Tibial artery (tissue), 4 donors: ENCODE measurements around the gene UGGT1.

Experiments used
- DNase-seq, 2 donors: peaks; one replicate each; pipeline ENCODE4 v3.0.0-alpha.2; 2019
- H3K27ac ChIP-seq, 2 donors: fragments of 200-600 bp; sonication (generic) in 1 of 2; 1 replicate in 1 of 2; 2 replicates in 1 of 2; pipeline ENCODE4 v1.5.1; 2018 to 2019; ENCODE audit warnings: mild to moderate bottlenecking in 1 of 2
- H3K27me3 ChIP-seq, 2 donors: fragments of 200-600 bp; sonication (generic) in 1 of 2; one replicate each; pipeline versions ENCODE4 v1.5.1 to v1.6.0; 2016 to 2019
- H3K36me3 ChIP-seq, 3 donors: fragments of 200-600 bp; sonication (generic) in 2 of 3; one replicate each; pipeline ENCODE4 v1.5.1; 2016 to 2019; ENCODE audit warnings: mild to moderate bottlenecking in 2 of 3
- H3K4me1 ChIP-seq, 4 donors: fragments of 200-600 bp; sonication (generic) in 2 of 4; 1 replicate in 3 of 4; 2 replicates in 1 of 4; pipeline ENCODE4 v1.5.1; 2016 to 2019
- H3K4me3 ChIP-seq, 2 donors: fragments of 200-600 bp; sonication (generic) in 1 of 2; 1 replicate in 1 of 2; 2 replicates in 1 of 2; pipeline ENCODE4 v1.5.1; 2018 to 2019; ENCODE audit warnings: mild to moderate bottlenecking in 2 of 2
- H3K9me3 ChIP-seq, 3 donors: fragments of 200-600 bp; sonication (generic) in 1 of 3; one replicate each; pipeline ENCODE4 v1.5.1; 2016 to 2019
- intact Hi-C: fragments of 100-400 bp; cut with DNase I; formaldehyde crosslinking; loops from one replicate; pipeline ENCODE4 v1.15.0; 2023; ENCODE audit warnings: low total_unique reads
- TF ChIP-seq, protein P1 (sequence below), 2 experiments: fragments of 200-600 bp in 1 of 2; fragments of 450-650 bp in 1 of 2; IDR thresholded peaks; one replicate each; pipeline ENCODE4 v1.5.1; 2017 to 2019; ENCODE audit warnings: antibody characterized with exemption in 2 of 2, mild to moderate bottlenecking in 1 of 2, moderate library complexity in 1 of 2

UGGT1 gene

DNA sequence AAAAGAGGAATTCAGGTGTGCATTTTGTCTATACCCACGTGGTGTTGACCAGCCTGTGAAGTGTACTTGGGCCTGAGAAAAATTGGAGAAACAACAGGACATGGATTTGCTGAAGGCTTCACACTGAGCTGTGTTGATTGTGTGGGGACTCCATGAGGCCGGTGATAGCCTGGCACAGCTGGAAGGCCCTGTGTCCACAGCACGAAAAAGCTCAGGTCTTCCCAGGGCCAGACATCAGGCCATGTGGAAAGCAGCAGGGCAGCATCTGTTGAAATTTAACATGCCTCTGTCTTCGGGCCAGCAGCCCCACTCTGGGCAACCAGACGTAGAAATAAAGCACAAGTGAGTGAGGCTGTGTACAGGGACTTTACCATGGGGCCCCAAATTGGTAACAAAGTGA is 143.6 kb downstream of the UGGT1 start:
- H3K9me3 ChIP-seq, result no peaks in the 10 kb centered on the region
- intact Hi-C loops, result loop anchor here (5.0 kb wide), 1 partner anchor 52 kb away; no protein-coding TSS in a partner anchor
- peaks cover 0 to 5% of the 10 kb centered on the region in 2 donors for H3K27me3 ChIP-seq
- H3K4me3 ChIP-seq, result no peak overlapping the region
- H3K36me3 ChIP-seq, result no peaks in the 10 kb centered on the region
- H3K4me1 ChIP-seq, result peaks cover 0 to 12% (median 7%) of the 10 kb centered on the region in 4 donors
- no peak for DNase-seq
- H3K27ac ChIP-seq, result no peak overlapping the region
- TF ChIP-seq, protein P1, sequence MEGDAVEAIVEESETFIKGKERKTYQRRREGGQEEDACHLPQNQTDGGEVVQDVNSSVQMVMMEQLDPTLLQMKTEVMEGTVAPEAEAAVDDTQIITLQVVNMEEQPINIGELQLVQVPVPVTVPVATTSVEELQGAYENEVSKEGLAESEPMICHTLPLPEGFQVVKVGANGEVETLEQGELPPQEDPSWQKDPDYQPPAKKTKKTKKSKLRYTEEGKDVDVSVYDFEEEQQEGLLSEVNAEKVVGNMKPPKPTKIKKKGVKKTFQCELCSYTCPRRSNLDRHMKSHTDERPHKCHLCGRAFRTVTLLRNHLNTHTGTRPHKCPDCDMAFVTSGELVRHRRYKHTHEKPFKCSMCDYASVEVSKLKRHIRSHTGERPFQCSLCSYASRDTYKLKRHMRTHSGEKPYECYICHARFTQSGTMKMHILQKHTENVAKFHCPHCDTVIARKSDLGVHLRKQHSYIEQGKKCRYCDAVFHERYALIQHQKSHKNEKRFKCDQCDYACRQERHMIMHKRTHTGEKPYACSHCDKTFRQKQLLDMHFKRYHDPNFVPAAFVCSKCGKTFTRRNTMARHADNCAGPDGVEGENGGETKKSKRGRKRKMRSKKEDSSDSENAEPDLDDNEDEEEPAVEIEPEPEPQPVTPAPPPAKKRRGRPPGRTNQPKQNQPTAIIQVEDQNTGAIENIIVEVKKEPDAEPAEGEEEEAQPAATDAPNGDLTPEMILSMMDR (IDR thresholded peaks at IDR 0.05), result no peak

DNA sequence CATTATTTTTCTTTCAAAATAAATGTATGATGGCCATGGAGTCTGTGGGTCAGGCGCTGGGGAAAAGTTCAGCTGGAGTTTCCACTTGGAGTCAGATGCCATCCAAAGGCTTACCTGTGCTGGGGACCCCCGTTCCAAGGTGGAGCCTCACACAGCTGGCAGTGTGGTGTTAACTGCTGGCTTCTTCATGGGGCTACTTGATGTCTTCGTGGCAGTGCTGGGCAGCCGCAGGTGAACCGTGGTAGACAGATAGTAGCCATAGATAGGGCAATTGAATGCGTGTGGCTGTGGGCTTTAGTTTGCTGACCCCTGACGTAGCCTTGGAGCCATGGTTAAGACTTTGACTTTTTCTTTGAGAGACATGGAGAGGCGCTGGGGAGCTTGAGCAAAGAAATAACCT is 144.6 kb downstream of the UGGT1 start:
- H3K36me3 ChIP-seq, result no peaks in the 10 kb centered on the region
- TF ChIP-seq, protein P1 (IDR thresholded peaks at IDR 0.05), result no peak
- peaks cover 0 to 12% (median 7%) of the 10 kb centered on the region in 4 donors for H3K4me1 ChIP-seq
- DNase-seq, result no peak
- peaks cover 0 to 5% of the 10 kb centered on the region in 2 donors for H3K27me3 ChIP-seq
- H3K9me3 ChIP-seq, result no peaks in the 10 kb centered on the region
- intact Hi-C loops, result no loop called here
- no peak overlapping the region for H3K4me3 ChIP-seq
- no peak overlapping the region for H3K27ac ChIP-seq

DNA sequence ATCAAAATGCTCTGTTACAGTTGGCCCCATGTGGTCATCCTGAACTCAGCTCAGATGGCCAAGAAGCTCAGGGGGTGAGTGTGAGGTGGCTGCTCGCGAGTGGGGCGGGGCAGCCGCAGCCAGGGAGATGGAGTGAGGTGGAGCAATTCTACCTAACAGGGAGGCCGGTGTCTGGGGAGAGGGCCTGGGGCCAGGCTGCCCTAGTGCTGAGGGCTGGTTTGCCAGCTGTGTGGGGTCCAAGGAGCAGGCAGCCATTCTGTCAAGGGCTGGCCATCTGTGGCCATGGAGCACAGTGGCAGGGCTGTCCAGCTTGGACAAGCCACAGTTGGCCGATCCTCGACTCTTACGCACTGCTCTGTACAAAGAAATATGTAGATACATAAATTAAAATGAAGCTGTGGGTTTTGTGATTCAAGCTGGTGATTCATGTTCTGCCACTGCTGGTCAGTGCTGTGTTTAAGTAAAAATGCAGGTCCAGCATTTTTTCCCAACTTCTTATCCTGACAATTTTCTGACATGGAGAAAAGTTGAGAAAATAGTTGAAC is 145.6 kb downstream of the UGGT1 start:
- Histone ChIP-seq H3K27me3 (peaks cover 0 to 5% of the 10 kb centered on the region in 2 donors), H3K27ac (no peak overlapping the region), H3K4me1 (peaks cover 0 to 12% (median 7%) of the 10 kb centered on the region in 4 donors), H3K9me3 (no peaks in the 10 kb centered on the region), H3K4me3 (no peak overlapping the region), H3K36me3 (no peaks in the 10 kb centered on the region)
- TF ChIP-seq, protein P1 (IDR thresholded peaks at IDR 0.05), result no peak
- intact Hi-C loops, result no loop called here
- no peak for DNase-seq

DNA sequence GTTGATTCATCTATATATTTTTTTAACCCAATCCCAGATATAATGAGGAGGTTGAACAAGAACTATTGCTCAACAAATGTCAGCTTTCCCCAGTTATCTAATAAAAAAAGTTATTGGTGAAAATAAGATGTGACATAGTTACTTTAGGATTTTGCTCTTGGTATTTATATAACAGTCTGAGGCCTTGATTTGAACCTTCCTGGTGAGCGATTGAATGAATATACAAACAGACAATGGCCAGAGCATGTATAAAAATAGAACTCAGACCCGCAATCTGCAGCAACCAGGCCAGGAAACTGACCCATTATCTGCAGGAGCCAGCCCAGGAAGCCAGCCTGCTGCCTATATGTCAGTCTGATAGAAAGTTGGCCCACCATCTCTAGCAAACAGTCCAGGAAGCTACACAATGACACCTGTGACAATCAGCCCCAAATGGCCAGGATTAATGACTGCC is 146.1 kb downstream of the UGGT1 start:
- peaks cover 0 to 12% (median 7%) of the 10 kb centered on the region in 4 donors for H3K4me1 ChIP-seq
- intact Hi-C loops, result no loop called here
- H3K9me3 ChIP-seq, result no peaks in the 10 kb centered on the region
- H3K4me3 ChIP-seq, result no peak overlapping the region
- no peaks in the 10 kb centered on the region for H3K36me3 ChIP-seq
- H3K27me3 ChIP-seq, result peaks cover 0 to 5% of the 10 kb centered on the region in 2 donors
- TF ChIP-seq, protein P1 (IDR thresholded peaks at IDR 0.05), result no peak
- no peak for DNase-seq
- H3K27ac ChIP-seq, result no peak overlapping the region

GRCh38 chr2:128237911-128238697 is 147.1 kb downstream of the UGGT1 start:
- no peak overlapping the region for H3K27ac ChIP-seq
- intact Hi-C loops, result no loop called here
- TF ChIP-seq, protein P1 (IDR thresholded peaks at IDR 0.05), result no peak
- H3K9me3 ChIP-seq, result no peaks in the 10 kb centered on the region
- H3K36me3 ChIP-seq, result no peaks in the 10 kb centered on the region
- H3K4me3 ChIP-seq, result no peak overlapping the region
- no peak for DNase-seq
- peaks cover 0 to 5% (median 1%) of the 10 kb centered on the region in 4 donors for H3K4me1 ChIP-seq
- H3K27me3 ChIP-seq, result peaks cover 0 to 5% of the 10 kb centered on the region in 2 donors
